Measurements from ENCODE around the gene LPXN.

Gene LPXN

DNA sequence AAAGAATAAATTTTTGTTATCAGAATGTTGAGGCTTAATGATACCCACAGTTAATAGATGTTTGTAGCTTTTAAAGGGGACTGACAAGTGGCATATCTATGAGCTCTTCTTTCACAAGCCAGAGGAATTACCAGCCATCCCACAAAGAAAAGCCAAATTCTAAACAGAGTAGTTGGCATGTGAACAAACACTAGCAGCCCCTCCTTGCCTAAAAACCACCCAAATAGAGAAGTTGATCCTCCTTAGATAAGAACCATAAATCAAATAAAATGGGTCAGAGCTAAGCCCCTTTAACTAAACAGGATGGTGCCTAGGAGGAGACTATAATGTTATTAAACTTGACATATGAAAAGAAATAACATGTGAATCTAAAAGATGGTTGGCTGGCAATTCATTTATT lies 11.4 kb downstream of the LPXN start:
- Histone ChIP-seq H3K4me3 (ENCODE audit: low read length in 2 of 2) (no peak overlapping the region), H3K4me1 (ENCODE audit: control insufficient read depth in 2 of 2, insufficient read depth in 2 of 2, low read length in 2 of 2) (peaks cover 12 to 13% of the 10 kb centered on the region in 2 donors), H3K9ac (ENCODE audit: low read depth in 1 of 2, low read length in 2 of 2) (no peak overlapping the region), H3K27me3 (ENCODE audit: control insufficient read depth in 2 of 2, insufficient read depth in 2 of 2, low read length in 2 of 2) (no peaks in the 10 kb centered on the region), H3K9me3 (ENCODE audit: control insufficient read depth in 2 of 2, low read length in 2 of 2) (no peaks in the 10 kb centered on the region), H3K36me3 (ENCODE audit: control insufficient read depth in 2 of 2, insufficient read depth in 2 of 2, low read length in 2 of 2) (peaks cover 8 to 16% of the 10 kb centered on the region in 2 donors), H3K27ac (ENCODE audit: low read depth in 2 of 2, low read length in 2 of 2) (no peak overlapping the region)

- H3K36me3 ChIP-seq (ENCODE audit: control insufficient read depth in 2 of 2, insufficient read depth in 2 of 2, low read length in 2 of 2), result peaks cover 2 to 12% of the 10 kb centered on the region in 2 donors
- no peaks in the 10 kb centered on the region for H3K9me3 ChIP-seq (ENCODE audit: control insufficient read depth in 2 of 2, low read length in 2 of 2)
- no peaks in the 10 kb centered on the region for H3K27me3 ChIP-seq (ENCODE audit: control insufficient read depth in 2 of 2, insufficient read depth in 2 of 2, low read length in 2 of 2)
- no peak overlapping the region for H3K4me3 ChIP-seq (ENCODE audit: low read length in 2 of 2)
- peak overlapping the region; percentile 33 to 71 for H3K27ac ChIP-seq (ENCODE audit: low read depth in 2 of 2, low read length in 2 of 2)
- H3K4me1 ChIP-seq (ENCODE audit: control insufficient read depth in 2 of 2, insufficient read depth in 2 of 2, low read length in 2 of 2), result peaks cover 12 to 13% of the 10 kb centered on the region in 2 donors
- peak overlapping the region in 1 of 2 donors; percentile 37 for H3K9ac ChIP-seq (ENCODE audit: low read depth in 1 of 2, low read length in 2 of 2)
Observed at GRCh38 chr11:58562375-58562800, 13.3 kb downstream of the LPXN start.

DNA sequence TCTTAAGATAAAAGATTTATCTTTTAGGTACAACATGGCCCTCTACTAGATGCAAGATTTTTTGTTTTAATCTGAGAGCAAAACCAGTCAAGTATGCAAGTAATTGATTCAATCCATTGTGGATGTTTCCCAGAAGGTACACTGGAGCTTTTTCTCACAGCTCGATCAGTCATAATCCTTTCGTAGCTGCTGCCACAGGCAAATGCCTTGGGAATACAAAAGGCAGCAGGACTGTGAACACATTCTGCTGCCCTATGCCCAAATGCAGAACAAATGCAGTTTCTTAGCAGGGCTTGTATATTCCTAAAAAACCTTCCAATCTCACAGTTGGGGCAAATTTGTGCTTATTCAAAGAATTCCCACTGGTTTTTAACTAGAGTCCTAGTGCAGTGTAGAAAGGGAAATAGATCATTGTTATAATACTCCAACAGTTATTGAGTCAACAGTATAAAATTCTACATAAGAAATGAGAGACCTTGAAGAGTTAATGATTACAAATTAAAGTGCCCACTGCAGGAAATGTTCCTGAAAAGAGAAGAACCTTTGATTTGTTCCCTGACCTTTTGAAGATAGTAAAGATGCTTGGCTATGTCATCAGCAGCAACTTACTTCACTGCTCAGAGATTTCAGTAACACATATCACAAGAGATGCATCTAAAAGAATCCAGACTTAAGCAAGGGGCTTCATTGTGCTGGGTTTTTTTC lies 14.1 kb downstream of the LPXN start:
- H3K9me3 ChIP-seq (ENCODE audit: control insufficient read depth in 2 of 2, low read length in 2 of 2), result no peaks in the 10 kb centered on the region
- no peaks in the 10 kb centered on the region for H3K27me3 ChIP-seq (ENCODE audit: control insufficient read depth in 2 of 2, insufficient read depth in 2 of 2, low read length in 2 of 2)
- no peak overlapping the region for H3K9ac ChIP-seq (ENCODE audit: low read depth in 1 of 2, low read length in 2 of 2)
- peaks cover 3 to 10% of the 10 kb centered on the region in 2 donors for H3K36me3 ChIP-seq (ENCODE audit: control insufficient read depth in 2 of 2, insufficient read depth in 2 of 2, low read length in 2 of 2)
- H3K4me3 ChIP-seq (ENCODE audit: low read length in 2 of 2), result no peak overlapping the region
- H3K4me1 ChIP-seq (ENCODE audit: control insufficient read depth in 2 of 2, insufficient read depth in 2 of 2, low read length in 2 of 2), result peaks cover 12 to 13% of the 10 kb centered on the region in 2 donors
- H3K27ac ChIP-seq (ENCODE audit: low read depth in 2 of 2, low read length in 2 of 2), result peak overlapping the region; percentile 60 to 71

DNA sequence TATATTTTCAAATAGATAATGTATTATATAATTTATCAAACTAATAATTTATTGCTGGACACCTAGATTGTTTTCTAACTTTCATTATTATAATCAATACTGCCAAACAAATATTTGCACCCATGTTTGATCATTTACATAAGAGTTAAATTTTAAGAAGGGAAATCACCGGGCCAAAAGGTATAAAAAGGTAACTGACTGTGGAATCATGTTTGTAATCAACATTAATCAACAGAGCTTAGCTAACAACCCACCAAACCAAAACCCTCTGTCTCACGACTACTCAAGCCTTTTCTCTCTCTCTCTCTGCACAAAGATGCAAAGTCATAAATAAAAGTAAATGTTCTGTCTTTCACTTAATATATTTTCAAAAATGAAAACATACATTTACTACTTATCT lies 14.8 kb downstream of the LPXN start:
- H3K9me3 ChIP-seq (ENCODE audit: control insufficient read depth in 2 of 2, low read length in 2 of 2), result no peaks in the 10 kb centered on the region
- no peak overlapping the region for H3K9ac ChIP-seq (ENCODE audit: low read depth in 1 of 2, low read length in 2 of 2)
- no peak overlapping the region for H3K4me3 ChIP-seq (ENCODE audit: low read length in 2 of 2)
- peaks cover 12 to 13% of the 10 kb centered on the region in 2 donors for H3K4me1 ChIP-seq (ENCODE audit: control insufficient read depth in 2 of 2, insufficient read depth in 2 of 2, low read length in 2 of 2)
- H3K27me3 ChIP-seq (ENCODE audit: control insufficient read depth in 2 of 2, insufficient read depth in 2 of 2, low read length in 2 of 2), result no peaks in the 10 kb centered on the region
- H3K36me3 ChIP-seq (ENCODE audit: control insufficient read depth in 2 of 2, insufficient read depth in 2 of 2, low read length in 2 of 2), result peaks cover 3 to 10% of the 10 kb centered on the region in 2 donors
- H3K27ac ChIP-seq (ENCODE audit: low read depth in 2 of 2, low read length in 2 of 2), result peak overlapping the region in 1 of 2 donors; percentile 51

DNA sequence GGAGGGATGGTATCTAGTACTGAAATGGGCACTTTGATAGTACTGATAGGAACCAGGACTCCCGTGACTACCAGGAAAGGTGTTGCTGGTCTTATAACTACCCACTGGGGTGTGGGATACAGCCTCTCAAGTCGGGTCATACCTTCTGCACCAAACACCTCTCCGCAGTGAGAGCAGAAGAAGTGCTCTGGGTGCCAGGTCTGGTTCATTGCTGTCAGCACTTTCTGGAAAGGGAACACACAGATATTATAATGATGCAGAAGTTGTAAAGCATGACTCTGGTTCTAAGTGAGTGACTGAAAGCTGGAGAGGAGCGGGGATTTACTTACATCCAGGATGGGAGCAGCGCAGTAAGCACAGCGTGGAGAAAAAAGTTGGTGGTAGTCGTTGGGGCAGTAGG lies 26.0 kb downstream of the LPXN start:
- H3K36me3 ChIP-seq (ENCODE audit: control insufficient read depth in 2 of 2, insufficient read depth in 2 of 2, low read length in 2 of 2), result peaks cover 71 to 81% of the 10 kb centered on the region in 2 donors
- no peak overlapping the region for H3K27ac ChIP-seq (ENCODE audit: low read depth in 2 of 2, low read length in 2 of 2)
- H3K9ac ChIP-seq (ENCODE audit: low read depth in 1 of 2, low read length in 2 of 2), result no peak overlapping the region
- no peaks in the 10 kb centered on the region for H3K4me1 ChIP-seq (ENCODE audit: control insufficient read depth in 2 of 2, insufficient read depth in 2 of 2, low read length in 2 of 2)
- no peak overlapping the region for H3K4me3 ChIP-seq (ENCODE audit: low read length in 2 of 2)
- no peaks in the 10 kb centered on the region for H3K9me3 ChIP-seq (ENCODE audit: control insufficient read depth in 2 of 2, low read length in 2 of 2)
- no peaks in the 10 kb centered on the region for H3K27me3 ChIP-seq (ENCODE audit: control insufficient read depth in 2 of 2, insufficient read depth in 2 of 2, low read length in 2 of 2)

DNA sequence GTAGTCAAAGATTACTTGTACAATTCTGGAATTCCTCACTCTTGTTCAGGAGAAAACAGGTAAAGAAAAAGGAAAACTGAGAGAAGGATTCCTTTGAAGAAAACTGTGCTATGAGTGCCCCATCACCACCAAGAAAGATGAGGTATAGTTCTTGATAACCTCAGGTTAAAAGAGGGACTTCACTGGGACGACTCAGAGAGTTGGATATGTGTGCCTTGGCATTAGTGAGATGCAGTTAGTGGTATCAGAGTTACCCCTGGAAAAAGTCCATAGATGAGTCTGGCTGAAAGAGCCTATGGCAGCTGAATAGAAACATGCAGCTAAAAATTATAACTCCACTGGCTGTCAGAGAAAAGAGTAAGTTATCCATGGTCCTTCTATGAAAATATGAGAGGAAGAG lies 28.8 kb downstream of the LPXN start:
- no peak overlapping the region for H3K9ac ChIP-seq (ENCODE audit: low read depth in 1 of 2, low read length in 2 of 2)
- no peaks in the 10 kb centered on the region for H3K27me3 ChIP-seq (ENCODE audit: control insufficient read depth in 2 of 2, insufficient read depth in 2 of 2, low read length in 2 of 2)
- H3K4me3 ChIP-seq (ENCODE audit: low read length in 2 of 2), result no peak overlapping the region
- H3K27ac ChIP-seq (ENCODE audit: low read depth in 2 of 2, low read length in 2 of 2), result no peak overlapping the region
- peaks cover 47 to 65% of the 10 kb centered on the region in 2 donors for H3K36me3 ChIP-seq (ENCODE audit: control insufficient read depth in 2 of 2, insufficient read depth in 2 of 2, low read length in 2 of 2)
- no peaks in the 10 kb centered on the region for H3K9me3 ChIP-seq (ENCODE audit: control insufficient read depth in 2 of 2, low read length in 2 of 2)
- no peaks in the 10 kb centered on the region for H3K4me1 ChIP-seq (ENCODE audit: control insufficient read depth in 2 of 2, insufficient read depth in 2 of 2, low read length in 2 of 2)

- H3K9me3 ChIP-seq (ENCODE audit: control insufficient read depth in 2 of 2, low read length in 2 of 2), result no peaks in the 10 kb centered on the region
- H3K4me1 ChIP-seq (ENCODE audit: control insufficient read depth in 2 of 2, insufficient read depth in 2 of 2, low read length in 2 of 2), result no peaks in the 10 kb centered on the region
- H3K9ac ChIP-seq (ENCODE audit: low read depth in 1 of 2, low read length in 2 of 2), result no peak overlapping the region
- H3K36me3 ChIP-seq (ENCODE audit: control insufficient read depth in 2 of 2, insufficient read depth in 2 of 2, low read length in 2 of 2), result peaks cover 17 to 29% of the 10 kb centered on the region in 2 donors
- H3K27me3 ChIP-seq (ENCODE audit: control insufficient read depth in 2 of 2, insufficient read depth in 2 of 2, low read length in 2 of 2), result no peaks in the 10 kb centered on the region
- no peak overlapping the region for H3K27ac ChIP-seq (ENCODE audit: low read depth in 2 of 2, low read length in 2 of 2)
- no peak overlapping the region for H3K4me3 ChIP-seq (ENCODE audit: low read length in 2 of 2)
Observed at GRCh38 chr11:58531865-58532341, 43.8 kb downstream of the LPXN start.

DNA sequence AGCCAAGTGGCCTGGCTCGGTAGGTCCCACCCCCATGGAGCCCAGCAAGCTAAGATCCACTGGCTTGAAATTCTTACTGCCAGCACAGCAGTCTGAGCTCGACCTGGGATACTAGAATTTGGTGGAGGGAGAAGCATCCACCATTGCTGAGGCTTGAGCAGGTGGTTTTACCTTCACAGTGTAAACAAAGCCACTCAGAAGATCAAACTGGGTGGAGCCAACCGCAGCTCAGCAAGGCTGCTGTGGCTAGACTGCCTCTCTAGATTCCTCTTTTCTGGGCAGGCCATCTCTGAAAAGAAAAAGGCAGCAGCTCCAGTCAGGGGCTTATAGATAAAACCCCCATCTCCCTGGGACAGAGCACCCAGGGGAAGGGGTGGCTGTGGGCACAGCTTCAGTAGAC lies 45.4 kb downstream of the LPXN start:
- Histone ChIP-seq H3K4me3 (ENCODE audit: low read length in 2 of 2) (no peak overlapping the region), H3K36me3 (ENCODE audit: control insufficient read depth in 2 of 2, insufficient read depth in 2 of 2, low read length in 2 of 2) (peaks cover 17 to 29% of the 10 kb centered on the region in 2 donors), H3K9me3 (ENCODE audit: control insufficient read depth in 2 of 2, low read length in 2 of 2) (no peaks in the 10 kb centered on the region), H3K27me3 (ENCODE audit: control insufficient read depth in 2 of 2, insufficient read depth in 2 of 2, low read length in 2 of 2) (no peaks in the 10 kb centered on the region), H3K9ac (ENCODE audit: low read depth in 1 of 2, low read length in 2 of 2) (no peak overlapping the region), H3K27ac (ENCODE audit: low read depth in 2 of 2, low read length in 2 of 2) (no peak overlapping the region), H3K4me1 (ENCODE audit: control insufficient read depth in 2 of 2, insufficient read depth in 2 of 2, low read length in 2 of 2) (peaks cover 0 to 2% of the 10 kb centered on the region in 2 donors)

- no peaks in the 10 kb centered on the region for H3K9me3 ChIP-seq (ENCODE audit: control insufficient read depth in 2 of 2, low read length in 2 of 2)
- H3K36me3 ChIP-seq (ENCODE audit: control insufficient read depth in 2 of 2, insufficient read depth in 2 of 2, low read length in 2 of 2), result peaks cover 17 to 24% of the 10 kb centered on the region in 2 donors
- H3K9ac ChIP-seq (ENCODE audit: low read depth in 1 of 2, low read length in 2 of 2), result no peak overlapping the region
- no peak overlapping the region for H3K4me3 ChIP-seq (ENCODE audit: low read length in 2 of 2)
- H3K4me1 ChIP-seq (ENCODE audit: control insufficient read depth in 2 of 2, insufficient read depth in 2 of 2, low read length in 2 of 2), result peaks cover 6% of the 10 kb centered on the region in 2 donors
- no peaks in the 10 kb centered on the region for H3K27me3 ChIP-seq (ENCODE audit: control insufficient read depth in 2 of 2, insufficient read depth in 2 of 2, low read length in 2 of 2)
- H3K27ac ChIP-seq (ENCODE audit: low read depth in 2 of 2, low read length in 2 of 2), result no peak overlapping the region
Observed at GRCh38 chr11:58527429-58527828, 48.2 kb downstream of the LPXN start.

DNA sequence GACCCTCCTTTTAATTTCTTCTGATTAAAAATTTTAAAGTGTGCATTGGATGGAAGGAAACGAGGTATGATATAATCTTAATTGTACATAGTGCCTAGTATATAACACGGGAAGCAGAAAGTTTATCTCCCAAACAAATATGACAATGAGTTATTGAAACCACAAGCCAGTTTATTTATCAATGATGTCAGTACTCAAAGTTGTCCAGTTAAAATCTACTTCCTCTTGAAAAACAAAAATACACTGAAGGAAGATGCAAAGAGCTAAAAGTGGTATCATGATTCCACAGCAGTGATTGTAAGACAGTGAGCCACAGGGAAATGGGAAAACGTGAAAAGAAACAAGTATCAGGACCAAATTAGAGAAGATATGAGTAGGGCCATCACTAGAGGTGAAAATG lies 48.9 kb downstream of the LPXN start:
- Histone ChIP-seq H3K9me3 (ENCODE audit: control insufficient read depth in 2 of 2, low read length in 2 of 2) (no peaks in the 10 kb centered on the region), H3K27me3 (ENCODE audit: control insufficient read depth in 2 of 2, insufficient read depth in 2 of 2, low read length in 2 of 2) (no peaks in the 10 kb centered on the region), H3K4me1 (ENCODE audit: control insufficient read depth in 2 of 2, insufficient read depth in 2 of 2, low read length in 2 of 2) (peaks cover 6% of the 10 kb centered on the region in 2 donors), H3K27ac (ENCODE audit: low read depth in 2 of 2, low read length in 2 of 2) (no peak overlapping the region), H3K9ac (ENCODE audit: low read depth in 1 of 2, low read length in 2 of 2) (no peak overlapping the region), H3K4me3 (ENCODE audit: low read length in 2 of 2) (no peak overlapping the region), H3K36me3 (ENCODE audit: control insufficient read depth in 2 of 2, insufficient read depth in 2 of 2, low read length in 2 of 2) (peaks cover 12 to 24% of the 10 kb centered on the region in 2 donors)
